CD4-positive, alpha-beta T cell treated with Interleukin-10 for 1 hour (primary cell): ENCODE data around the gene FRMPD4.
A peak's percentile ranks its signal among the peaks of the same experiment; 100 is the strongest.

Experiments used
- DNase-seq: peaks from one replicate; pipeline ENCODE4 v3.0.0-alpha.2; 2020

Gene FRMPD4

GRCh38 chrX:12686331-12686730, 548.1 kb downstream of the FRMPD4 start:
- DNase-seq = no peak

- no peak for DNase-seq
Observed at GRCh38 chrX:12690646-12691045, 552.4 kb downstream of the FRMPD4 start.

GRCh38 chrX:12693754-12694153, 555.5 kb downstream of the FRMPD4 start:
- DNase-seq = no peak

- no peak for DNase-seq
Observed at GRCh38 chrX:12700745-12701144, 562.5 kb downstream of the FRMPD4 start.

GRCh38 chrX:12701628-12702027, 563.4 kb downstream of the FRMPD4 start:
- DNase-seq = peak; percentile 3

GRCh38 chrX:12702509-12703091, 564.3 kb downstream of the FRMPD4 start:
- no peak for DNase-seq

GRCh38 chrX:12704706-12705105, 566.4 kb downstream of the FRMPD4 start:
- no peak for DNase-seq

GRCh38 chrX:12709047-12709446, 570.8 kb downstream of the FRMPD4 start:
- DNase-seq = no peak

- no peak for DNase-seq
Observed at GRCh38 chrX:12711435-12712040, 573.3 kb downstream of the FRMPD4 start.

GRCh38 chrX:12716574-12716973, 578.3 kb downstream of the FRMPD4 start:
- no peak for DNase-seq

GRCh38 chrX:12719837-12720236, 581.6 kb downstream of the FRMPD4 start:
- no peak for DNase-seq

- DNase-seq = no peak
Observed at GRCh38 chrX:12721042-12721441, 582.8 kb downstream of the FRMPD4 start.

GRCh38 chrX:12722314-12722713, 584.0 kb downstream of the FRMPD4 start:
- DNase-seq = no peak

- no peak for DNase-seq
Observed at GRCh38 chrX:12741416-12741815, 603.1 kb downstream of the FRMPD4 start.

GRCh38 chrX:12747433-12747832, 609.2 kb downstream of the FRMPD4 start:
- no peak for DNase-seq

GRCh38 chrX:12751887-12752286, 613.6 kb downstream of the FRMPD4 start:
- DNase-seq = no peak

- DNase-seq = no peak
Observed at GRCh38 chrX:12753366-12753765, 615.1 kb downstream of the FRMPD4 start.

- no peak for DNase-seq
Observed at GRCh38 chrX:12758291-12758690, 620.0 kb downstream of the FRMPD4 start.

- no peak for DNase-seq
Observed at GRCh38 chrX:12767856-12768255, 629.6 kb downstream of the FRMPD4 start.

GRCh38 chrX:12768491-12768890, 630.2 kb downstream of the FRMPD4 start:
- no peak for DNase-seq

- DNase-seq = peak; percentile 27
Observed at GRCh38 chrX:12770440-12770839, 632.2 kb downstream of the FRMPD4 start.

- DNase-seq = peak; percentile 72
Observed at GRCh38 chrX:12771445-12772069, 633.3 kb downstream of the FRMPD4 start.
